Measurements from ENCODE around the gene TSC22D4.

TSC22D4 gene

GRCh38 chr7:100426516-100426915 is 52.5 kb downstream of the TSC22D4 start:
- no peak for DNase-seq

GRCh38 chr7:100425347-100425746 is 53.7 kb downstream of the TSC22D4 start:
- no peak for DNase-seq

GRCh38 chr7:100423315-100423714 is 55.7 kb downstream of the TSC22D4 start:
- no peak for DNase-seq

- no peak for DNase-seq
Measured at GRCh38 chr7:100419660-100420226, 59.3 kb downstream of the TSC22D4 start.

- no peak for DNase-seq
Measured at GRCh38 chr7:100418930-100419659, 59.9 kb downstream of the TSC22D4 start.

Data from inflammatory macrophage treated with lipopolysaccharide for 4 hours (primary cell).